Vagina (tissue), 2 donors: ENCODE measurements around the gene ATP11A. TPM values are rescaled to one million over a fixed set of nuclear protein-coding genes. Genes with fewer than 3 reads are reported as not detected.

Experiments
- DNase-seq, 2 donors: peaks; one replicate each; pipeline ENCODE4 v3.0.0-alpha.2; 2017; ENCODE audit errors: extremely low spot score in 2 of 2
- H3K27ac ChIP-seq: fragments of 200-600 bp; sonication (generic); one replicate; pipeline ENCODE4 v1.5.1; 2019
- H3K27me3 ChIP-seq: fragments of 200-600 bp; sonication (generic); one replicate; pipeline ENCODE4 v1.5.1; 2019
- H3K36me3 ChIP-seq, 2 donors: fragments of 200-600 bp; sonication (generic); one replicate each; pipeline ENCODE4 v1.5.1; 2017 to 2019
- H3K4me1 ChIP-seq: fragments of 200-600 bp; sonication (generic); one replicate; pipeline ENCODE4 v1.5.1; 2019
- H3K4me3 ChIP-seq, 2 donors: fragments of 200-600 bp; sonication (generic); 1 replicate in 1 of 2; 2 replicates in 1 of 2; pipeline ENCODE4 v1.5.1; 2016 to 2019
- H3K9me3 ChIP-seq: fragments of 200-600 bp; sonication (generic); one replicate; pipeline ENCODE4 v1.5.1; 2019
- POLR2A ChIP-seq, 2 donors: fragments of 450-650 bp; IDR thresholded peaks; one replicate each; pipeline ENCODE4 v1.6.1; 2017; ENCODE audit warnings: antibody characterized with exemption in 2 of 2, mild to moderate bottlenecking in 2 of 2, moderate library complexity in 2 of 2
- POLR2AphosphoS5 ChIP-seq, 2 donors: sonication (generic); formaldehyde crosslinking; IDR thresholded peaks; one replicate each; pipeline ENCODE4 v1.9.0; 2017; ENCODE audit warnings: antibody characterized with exemption in 2 of 2, mild to moderate bottlenecking in 2 of 2, low read depth in 1 of 2; ENCODE audit not compliant: insufficient read depth in 1 of 2
- intact Hi-C: fragments of 100-400 bp; cut with DNase I; formaldehyde crosslinking; loops from one replicate; pipeline ENCODE4 v1.15.1; 2023
- total RNA-seq: library from RNA; depleted of rRNA; stranded (reverse); fragments of >200 nt; gene quantifications from one replicate; pipeline ENCODE4 v1.2.3, GENCODE V29; 2016
- TF ChIP-seq, protein P1 (sequence below), 3 experiments: fragments of 450-650 bp in 2 of 3; fragments of 200-600 bp in 1 of 3; sonication (generic) in 1 of 3; IDR thresholded peaks; one replicate each; pipeline ENCODE4 v1.5.1; 2017 to 2019; ENCODE audit warnings: antibody characterized with exemption in 3 of 3, mild to moderate bottlenecking in 2 of 3, moderate library complexity in 2 of 3

The ATP11A gene
- total RNA-seq, 1 donor from 2014 or later, result 33.4 TPM

DNA sequence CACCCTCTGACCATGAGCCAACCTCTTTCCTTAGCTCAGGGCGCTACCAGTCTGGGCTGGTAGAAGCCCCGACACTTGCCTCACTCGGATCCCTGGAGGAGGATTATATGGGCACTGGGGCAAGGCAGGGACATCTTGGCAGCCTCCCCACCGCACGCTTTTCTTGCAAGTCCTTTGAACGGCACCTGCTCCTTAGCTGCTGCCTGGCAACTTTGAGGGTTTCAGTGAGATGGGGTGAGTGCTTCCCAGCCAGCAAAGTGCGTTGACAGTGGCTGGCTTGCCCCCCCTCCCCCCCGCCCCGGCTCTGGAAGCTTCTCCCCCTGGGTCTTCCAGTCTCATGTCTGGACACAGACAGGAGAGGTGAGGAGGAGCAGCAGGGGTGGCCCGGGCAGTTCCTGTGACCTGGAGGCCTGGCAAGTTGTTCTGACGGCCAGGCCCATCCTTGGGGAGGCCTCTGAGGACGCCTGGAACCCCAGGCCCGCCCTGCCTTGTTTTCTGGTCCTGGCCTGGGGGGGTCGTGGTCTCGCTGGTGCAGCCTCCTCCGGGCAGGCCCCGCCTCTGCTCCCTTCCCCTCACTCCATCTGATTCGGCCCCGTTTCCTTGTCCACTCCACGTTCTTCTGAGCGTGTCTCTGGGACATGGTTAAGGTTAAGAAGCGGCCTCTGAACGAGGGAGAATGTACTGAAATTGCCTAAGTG lies 75.2 kb downstream of the ATP11A start:
- intact Hi-C loops, result no loop called here
- TF ChIP-seq, protein P1, sequence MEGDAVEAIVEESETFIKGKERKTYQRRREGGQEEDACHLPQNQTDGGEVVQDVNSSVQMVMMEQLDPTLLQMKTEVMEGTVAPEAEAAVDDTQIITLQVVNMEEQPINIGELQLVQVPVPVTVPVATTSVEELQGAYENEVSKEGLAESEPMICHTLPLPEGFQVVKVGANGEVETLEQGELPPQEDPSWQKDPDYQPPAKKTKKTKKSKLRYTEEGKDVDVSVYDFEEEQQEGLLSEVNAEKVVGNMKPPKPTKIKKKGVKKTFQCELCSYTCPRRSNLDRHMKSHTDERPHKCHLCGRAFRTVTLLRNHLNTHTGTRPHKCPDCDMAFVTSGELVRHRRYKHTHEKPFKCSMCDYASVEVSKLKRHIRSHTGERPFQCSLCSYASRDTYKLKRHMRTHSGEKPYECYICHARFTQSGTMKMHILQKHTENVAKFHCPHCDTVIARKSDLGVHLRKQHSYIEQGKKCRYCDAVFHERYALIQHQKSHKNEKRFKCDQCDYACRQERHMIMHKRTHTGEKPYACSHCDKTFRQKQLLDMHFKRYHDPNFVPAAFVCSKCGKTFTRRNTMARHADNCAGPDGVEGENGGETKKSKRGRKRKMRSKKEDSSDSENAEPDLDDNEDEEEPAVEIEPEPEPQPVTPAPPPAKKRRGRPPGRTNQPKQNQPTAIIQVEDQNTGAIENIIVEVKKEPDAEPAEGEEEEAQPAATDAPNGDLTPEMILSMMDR (IDR thresholded peaks at IDR 0.05), result no peak
- TF ChIP-seq POLR2A (IDR thresholded peaks at IDR 0.05) (no peak), POLR2AphosphoS5 (IDR thresholded peaks at IDR 0.05; ENCODE audit: insufficient read depth in 1 of 2, low read depth in 1 of 2) (no peak)

DNA sequence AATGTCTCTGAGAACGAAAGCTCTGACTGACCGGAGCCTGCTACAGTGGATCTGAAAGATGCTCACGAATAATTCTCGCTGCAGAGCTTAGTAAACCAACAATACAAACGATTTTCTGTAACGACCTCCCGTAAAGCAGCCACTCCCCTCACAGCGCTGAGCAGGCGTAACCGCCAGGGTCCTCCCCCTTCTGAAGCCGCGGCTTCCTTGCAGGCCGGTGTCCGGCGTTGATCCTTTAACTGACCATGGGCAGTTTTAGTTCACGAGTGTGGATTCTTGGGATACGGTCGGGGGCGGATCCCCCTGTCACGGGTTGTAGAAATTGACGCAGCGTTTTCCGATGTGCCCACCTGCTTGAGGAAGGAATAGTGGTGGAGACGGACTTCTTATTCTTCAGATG lies 75.9 kb downstream of the ATP11A start:
- no peak for DNase-seq
- H3K4me3 ChIP-seq, result no peak overlapping the region
- no peaks in the 10 kb centered on the region for H3K36me3 ChIP-seq
- no peaks in the 10 kb centered on the region for H3K4me1 ChIP-seq
- no peaks in the 10 kb centered on the region for H3K9me3 ChIP-seq
- no peaks in the 10 kb centered on the region for H3K27me3 ChIP-seq
- no peak overlapping the region for H3K27ac ChIP-seq
- TF ChIP-seq, protein P1 (IDR thresholded peaks at IDR 0.05), result no peak
- TF ChIP-seq POLR2A (IDR thresholded peaks at IDR 0.05), result no peak
- no peak for TF ChIP-seq POLR2AphosphoS5 (IDR thresholded peaks at IDR 0.05; ENCODE audit: insufficient read depth in 1 of 2, low read depth in 1 of 2)
- intact Hi-C loops, result no loop called here

More for the DNA sequence above, 75.2 kb downstream of the ATP11A start:
- DNase-seq, result no peak
- Histone ChIP-seq H3K4me3 (no peak overlapping the region), H3K4me1 (no peaks in the 10 kb centered on the region), H3K27ac (no peak overlapping the region), H3K36me3 (no peaks in the 10 kb centered on the region), H3K27me3 (no peaks in the 10 kb centered on the region), H3K9me3 (no peaks in the 10 kb centered on the region)

DNA sequence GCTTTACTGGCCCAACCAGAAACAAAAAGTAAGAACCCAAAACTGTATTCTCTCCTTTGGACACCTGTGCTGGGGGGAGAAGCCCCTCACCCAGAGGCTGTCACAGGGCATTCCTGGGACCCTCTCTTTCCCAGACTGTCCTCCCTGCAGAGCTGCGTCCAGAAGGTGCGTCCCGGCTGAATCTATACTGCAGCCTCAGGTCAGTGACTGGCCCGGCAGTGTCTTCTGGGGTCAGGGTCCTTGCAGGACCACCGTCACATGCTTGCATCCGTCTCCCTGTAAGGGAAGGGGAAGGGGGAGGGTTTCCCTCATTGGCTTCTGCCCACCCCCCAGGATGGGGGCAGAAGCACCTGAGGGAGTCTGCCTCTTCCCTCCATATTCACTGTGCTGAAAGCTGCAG lies 76.5 kb downstream of the ATP11A start:
- intact Hi-C loops, result no loop called here
- no peaks in the 10 kb centered on the region for H3K4me1 ChIP-seq

DNA sequence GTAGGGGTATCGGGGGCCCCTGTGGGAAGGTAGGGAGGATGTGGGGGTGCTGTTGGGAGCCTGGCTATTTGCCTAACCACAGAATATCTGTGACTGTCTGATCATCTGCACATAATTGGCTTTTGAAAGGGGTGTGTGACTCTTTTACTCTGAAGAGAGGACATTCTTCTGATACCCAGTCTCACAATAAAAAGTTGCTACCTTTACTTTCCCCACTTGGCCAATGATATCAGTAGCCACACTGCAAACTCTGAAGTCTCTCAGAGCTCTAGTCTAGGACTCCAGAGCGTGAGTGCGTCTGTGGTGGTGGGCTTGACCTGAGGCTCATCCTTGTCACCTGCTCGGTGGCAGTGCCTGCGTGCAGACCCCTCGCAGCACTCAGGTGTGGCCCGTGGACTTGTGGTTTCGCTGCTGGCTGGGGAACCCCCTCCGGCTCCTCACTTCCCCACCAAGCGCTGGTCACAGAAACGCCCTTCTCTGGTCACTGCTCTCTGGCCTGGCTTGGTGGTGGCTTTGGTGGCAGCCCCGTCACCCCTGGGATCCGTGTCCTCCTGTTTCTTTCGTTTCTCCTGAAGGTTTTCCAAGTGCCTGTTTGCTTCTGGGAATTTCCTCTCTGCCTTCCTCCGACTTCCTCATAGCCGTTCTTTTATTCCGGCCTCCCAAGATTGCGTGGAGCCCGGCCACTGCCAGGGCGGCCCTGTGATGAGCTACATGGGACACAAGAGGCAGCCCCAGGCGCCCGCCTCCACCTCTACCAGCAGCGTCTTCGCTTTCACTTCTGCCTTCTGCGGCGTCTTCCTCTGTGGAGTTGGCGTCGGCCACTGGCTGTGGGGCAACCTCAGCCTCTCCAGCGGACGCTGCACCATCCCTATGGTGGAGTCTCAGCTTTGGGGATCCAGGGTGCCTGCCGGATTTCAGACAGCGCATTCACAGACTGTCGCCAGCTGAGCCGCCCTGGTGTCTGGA lies 78.0 kb downstream of the ATP11A start:
- intact Hi-C loops, result no loop called here
- TF ChIP-seq, protein P1 (IDR thresholded peaks at IDR 0.05), result no peak
- TF ChIP-seq POLR2A (IDR thresholded peaks at IDR 0.05) (no peak), POLR2AphosphoS5 (IDR thresholded peaks at IDR 0.05; ENCODE audit: insufficient read depth in 1 of 2, low read depth in 1 of 2) (no peak)

More for the DNA sequence above, 76.5 kb downstream of the ATP11A start:
- no peaks in the 10 kb centered on the region for H3K36me3 ChIP-seq
- H3K27ac ChIP-seq, result no peak overlapping the region
- H3K9me3 ChIP-seq, result no peaks in the 10 kb centered on the region
- H3K4me3 ChIP-seq, result no peak overlapping the region
- DNase-seq, result no peak
- TF ChIP-seq, protein P1 (IDR thresholded peaks at IDR 0.05), result no peak
- TF ChIP-seq POLR2AphosphoS5 (IDR thresholded peaks at IDR 0.05; ENCODE audit: insufficient read depth in 1 of 2, low read depth in 1 of 2), result no peak
- TF ChIP-seq POLR2A (IDR thresholded peaks at IDR 0.05), result no peak
- H3K27me3 ChIP-seq, result no peaks in the 10 kb centered on the region

More for the DNA sequence above, 78.0 kb downstream of the ATP11A start:
- H3K4me3 ChIP-seq, result no peak overlapping the region
- no peaks in the 10 kb centered on the region for H3K36me3 ChIP-seq
- no peaks in the 10 kb centered on the region for H3K27me3 ChIP-seq
- no peaks in the 10 kb centered on the region for H3K9me3 ChIP-seq
- no peak overlapping the region for H3K27ac ChIP-seq
- DNase-seq, result no peak
- H3K4me1 ChIP-seq, result no peaks in the 10 kb centered on the region
